ENCODE data around the gene SH3RF1. TPM values are rescaled to one million over a fixed set of nuclear protein-coding genes. Genes with fewer than 3 reads are reported as not detected.

The SH3RF1 gene
- total RNA-seq, 2 donors from 2014 or later = 7.8 to 12.4 TPM

GRCh38 chr4:169210504-169211118, 60.1 kb downstream of the SH3RF1 start:
- Histone ChIP-seq H3K4me1 (peaks cover 0 to 9% of the 10 kb centered on the region in 2 donors), H3K27me3 (no peaks in the 10 kb centered on the region), H3K36me3 (no peaks in the 10 kb centered on the region), H3K27ac (no peak overlapping the region), H3K4me3 (no peak overlapping the region), H3K9me3 (peaks cover 0 to 9% of the 10 kb centered on the region in 2 donors)
- no peak for DNase-seq (ENCODE audit: low spot score)
- no peak for TF ChIP-seq CTCF (IDR thresholded peaks at IDR 0.05)

GRCh38 chr4:169209388-169209883, 61.3 kb downstream of the SH3RF1 start:
- H3K9me3 ChIP-seq = peaks cover 0 to 7% of the 10 kb centered on the region in 2 donors
- no peak overlapping the region for H3K4me3 ChIP-seq
- H3K4me1 ChIP-seq = peaks cover 0 to 13% of the 10 kb centered on the region in 2 donors
- H3K27me3 ChIP-seq = no peaks in the 10 kb centered on the region
- H3K36me3 ChIP-seq = no peaks in the 10 kb centered on the region
- TF ChIP-seq CTCF (IDR thresholded peaks at IDR 0.05) = no peak
- H3K27ac ChIP-seq = no peak overlapping the region
- DNase-seq (ENCODE audit: low spot score) = no peak

GRCh38 chr4:169208516-169208915, 62.2 kb downstream of the SH3RF1 start:
- H3K27me3 ChIP-seq = no peaks in the 10 kb centered on the region
- H3K36me3 ChIP-seq = no peaks in the 10 kb centered on the region
- H3K9me3 ChIP-seq = no peaks in the 10 kb centered on the region
- no peak for TF ChIP-seq CTCF (IDR thresholded peaks at IDR 0.05)
- peaks cover 0 to 13% of the 10 kb centered on the region in 2 donors for H3K4me1 ChIP-seq
- H3K4me3 ChIP-seq = no peak overlapping the region
- DNase-seq (ENCODE audit: low spot score) = no peak
- no peak overlapping the region for H3K27ac ChIP-seq

- DNase-seq (ENCODE audit: low spot score) = no peak
- Histone ChIP-seq H3K4me1 (peaks cover 0 to 15% of the 10 kb centered on the region in 2 donors), H3K27me3 (no peaks in the 10 kb centered on the region), H3K27ac (no peak overlapping the region), H3K4me3 (no peak overlapping the region), H3K36me3 (no peaks in the 10 kb centered on the region), H3K9me3 (no peaks in the 10 kb centered on the region)
- TF ChIP-seq CTCF (IDR thresholded peaks at IDR 0.05) = no peak
These were observed 62.7 kb downstream of the SH3RF1 start for GRCh38 chr4:169208090-169208455.

- no peak for DNase-seq (ENCODE audit: low spot score)
- H3K36me3 ChIP-seq = no peaks in the 10 kb centered on the region
- H3K27me3 ChIP-seq = no peaks in the 10 kb centered on the region
- no peak overlapping the region for H3K4me3 ChIP-seq
- no peak overlapping the region for H3K27ac ChIP-seq
- no peaks in the 10 kb centered on the region for H3K9me3 ChIP-seq
- TF ChIP-seq CTCF (IDR thresholded peaks at IDR 0.05) = no peak
- H3K4me1 ChIP-seq = peaks cover 0 to 20% of the 10 kb centered on the region in 2 donors
These were observed 63.2 kb downstream of the SH3RF1 start for GRCh38 chr4:169207436-169208089.

Data from right atrium auricular region (tissue), 2 donors.